ENCODE measurements around the gene ADCY9.
"Not testable (repeated sequence)": the region's sequence is repeated elsewhere in the genome, so short reads cannot be mapped to it uniquely, and the experiment has no call there.

The ADCY9 gene

GRCh38 chr16:4064950-4065352 is 51.3 kb downstream of the ADCY9 start:
- FAIRE-seq: no peak

GRCh38 chr16:4062212-4062802 is 53.9 kb downstream of the ADCY9 start:
- no peak for FAIRE-seq

- no peak for FAIRE-seq
Measured at GRCh38 chr16:4060823-4061222, 55.4 kb downstream of the ADCY9 start.

- FAIRE-seq: no peak
Measured at GRCh38 chr16:4060009-4060408, 56.2 kb downstream of the ADCY9 start.

GRCh38 chr16:4058386-4058785 is 57.9 kb downstream of the ADCY9 start:
- no peak for FAIRE-seq

GRCh38 chr16:4057439-4057877 is 58.8 kb downstream of the ADCY9 start:
- FAIRE-seq: no peak

- no peak for FAIRE-seq
Measured at GRCh38 chr16:4056161-4057105, 59.8 kb downstream of the ADCY9 start.

GRCh38 chr16:4055748-4056147 is 60.5 kb downstream of the ADCY9 start:
- no peak for FAIRE-seq

- no peak for FAIRE-seq
Measured at GRCh38 chr16:4053301-4053845, 62.9 kb downstream of the ADCY9 start.

- FAIRE-seq: no peak
Measured at GRCh38 chr16:4052801-4053293, 63.4 kb downstream of the ADCY9 start.

GRCh38 chr16:4052096-4052495 is 64.1 kb downstream of the ADCY9 start:
- FAIRE-seq: no peak

- no peak for FAIRE-seq
Measured at GRCh38 chr16:4051591-4051990, 64.7 kb downstream of the ADCY9 start.

GRCh38 chr16:4049031-4049430 is 67.2 kb downstream of the ADCY9 start:
- no peak for FAIRE-seq

- no peak for FAIRE-seq
Measured at GRCh38 chr16:4048481-4048880, 67.8 kb downstream of the ADCY9 start.

GRCh38 chr16:4046221-4046620 is 70.0 kb downstream of the ADCY9 start:
- no peak for FAIRE-seq

- FAIRE-seq: not testable (repeated sequence)
Measured at GRCh38 chr16:4045561-4045960, 70.7 kb downstream of the ADCY9 start.

GRCh38 chr16:4042581-4042980 is 73.7 kb downstream of the ADCY9 start:
- no peak for FAIRE-seq

GRCh38 chr16:4038448-4038847 is 77.8 kb downstream of the ADCY9 start:
- FAIRE-seq: no peak

- FAIRE-seq: not testable (repeated sequence)
Measured at GRCh38 chr16:4036952-4037351, 79.3 kb downstream of the ADCY9 start.

- FAIRE-seq: no peak
Measured at GRCh38 chr16:4034963-4035362, 81.3 kb downstream of the ADCY9 start.

GRCh38 chr16:4033951-4034350 is 82.3 kb downstream of the ADCY9 start:
- no peak for FAIRE-seq

- FAIRE-seq: no peak
Measured at GRCh38 chr16:4032768-4033167, 83.5 kb downstream of the ADCY9 start.

GRCh38 chr16:4028144-4028543 is 88.1 kb downstream of the ADCY9 start:
- no peak for FAIRE-seq

- no peak for FAIRE-seq
Measured at GRCh38 chr16:4026854-4027253, 89.4 kb downstream of the ADCY9 start.
